Endodermal cell (in vitro differentiated cells): ENCODE results near the gene SEMA5A. TPM values are rescaled to one million over a fixed set of nuclear protein-coding genes. Genes with fewer than 3 reads are reported as not detected.

Experiments
- DNase-seq: peaks from one replicate; pipeline ENCODE4 v3.0.0-alpha.2; 2017
- H3K27ac ChIP-seq: 2 replicates; pipeline ENCODE4 v1.5.1; 2013; ENCODE audit warnings: mild to moderate bottlenecking, low read depth, low read length, moderate library complexity
- H3K27me3 ChIP-seq: 2 replicates; pipeline ENCODE4 v1.6.1; 2013; ENCODE audit warnings: mild to moderate bottlenecking, low read length, moderate library complexity; ENCODE audit not compliant: insufficient read depth, control insufficient read depth, poor library complexity, severe bottlenecking
- H3K36me3 ChIP-seq: 2 replicates; pipeline ENCODE4 v1.7.0; 2013; ENCODE audit warnings: mild to moderate bottlenecking, low read length, moderate library complexity; ENCODE audit not compliant: control insufficient read depth, insufficient read depth
- H3K4me1 ChIP-seq: one replicate; pipeline ENCODE4 v1.7.0; 2013; ENCODE audit warnings: low read length; ENCODE audit not compliant: control insufficient read depth, insufficient read depth
- H3K4me3 ChIP-seq: 2 replicates; pipeline ENCODE4 v1.5.1; 2013; ENCODE audit warnings: mild to moderate bottlenecking, low read length, moderate library complexity
- H3K9ac ChIP-seq: 2 replicates; pipeline ENCODE4 v1.6.1; 2013; ENCODE audit warnings: mild to moderate bottlenecking, low read length, moderate library complexity; ENCODE audit not compliant: poor library complexity, severe bottlenecking; ENCODE audit errors: extremely low read depth
- H3K9me3 ChIP-seq: 2 replicates; pipeline ENCODE4 v1.6.1; 2013; ENCODE audit warnings: mild to moderate bottlenecking, low read length, moderate library complexity; ENCODE audit not compliant: control insufficient read depth
- H3K27ac Mint-ChIP-seq: 2 replicates; pipeline ENCODE4 v1.8.0; 2020; ENCODE audit warnings: mixed read lengths
- H3K27me3 Mint-ChIP-seq: 2 replicates; pipeline ENCODE4 v1.8.0; 2021; ENCODE audit warnings: mild to moderate bottlenecking, mixed read lengths; ENCODE audit not compliant: insufficient read depth
- H3K36me3 Mint-ChIP-seq: 2 replicates; pipeline ENCODE4 v1.8.0; 2020; ENCODE audit warnings: low read depth, mixed read lengths
- H3K4me1 Mint-ChIP-seq: 2 replicates; pipeline ENCODE4 v1.8.0; 2020; ENCODE audit warnings: mixed read lengths
- H3K4me3 Mint-ChIP-seq: 2 replicates; pipeline ENCODE4 v1.8.0; 2020; ENCODE audit warnings: mild to moderate bottlenecking, moderate library complexity, mixed read lengths
- H3K9me3 Mint-ChIP-seq: 2 replicates; pipeline ENCODE4 v1.8.0; 2020; ENCODE audit warnings: mild to moderate bottlenecking, mixed read lengths
- WGBS, 2 experiments: methylation state at CpG; one replicate each; pipeline versions ENCODE4 v1.1.5 to v1.1.7; 2013; ENCODE audit warnings: missing lambda C conversion rate in 2 of 2, mixed read lengths in 1 of 2; ENCODE audit not compliant: insufficient coverage in 1 of 2, insufficient read length in 1 of 2; 5-methylcytosine and 5-hydroxymethylcytosine counted together
- total RNA-seq, 2 donors: library from RNA; stranded (reverse); fragmentation: NEBNext Ultra II Directional in 1 of 2; extraction: Animal tissue kit (Norgen Biotek cat#: 25700) in 1 of 2; gene quantifications; 2 replicates in 1 of 2; 3 replicates in 1 of 2; pipeline ENCODE4 v1.2.1, GENCODE V29; 2021
- TF ChIP-seq, protein P1 (sequence below): fragments of 200-600 bp; sonication (generic); conservative IDR thresholded peaks from 2 replicates; pipeline ENCODE4 v1.5.0; 2021; ENCODE audit warnings: antibody characterized with exemption, mild to moderate bottlenecking

Gene SEMA5A
- total RNA-seq, 2 donors from 2014 or later, result 46.8 to 77.8 TPM

GRCh38 chr5:9033524-9033923 is 512.4 kb downstream of the SEMA5A start:
- H3K36me3 Mint-ChIP-seq, result no peaks in the 10 kb centered on the region
- Histone ChIP-seq H3K4me1 (peaks cover 3% of the 10 kb centered on the region), H3K9me3 (no peaks in the 10 kb centered on the region), H3K27me3 (no peaks in the 10 kb centered on the region), H3K4me3 (no peak overlapping the region), H3K27ac (no peak overlapping the region), H3K9ac (no peak overlapping the region), H3K36me3 (no peaks in the 10 kb centered on the region)
- TF ChIP-seq, protein P1, sequence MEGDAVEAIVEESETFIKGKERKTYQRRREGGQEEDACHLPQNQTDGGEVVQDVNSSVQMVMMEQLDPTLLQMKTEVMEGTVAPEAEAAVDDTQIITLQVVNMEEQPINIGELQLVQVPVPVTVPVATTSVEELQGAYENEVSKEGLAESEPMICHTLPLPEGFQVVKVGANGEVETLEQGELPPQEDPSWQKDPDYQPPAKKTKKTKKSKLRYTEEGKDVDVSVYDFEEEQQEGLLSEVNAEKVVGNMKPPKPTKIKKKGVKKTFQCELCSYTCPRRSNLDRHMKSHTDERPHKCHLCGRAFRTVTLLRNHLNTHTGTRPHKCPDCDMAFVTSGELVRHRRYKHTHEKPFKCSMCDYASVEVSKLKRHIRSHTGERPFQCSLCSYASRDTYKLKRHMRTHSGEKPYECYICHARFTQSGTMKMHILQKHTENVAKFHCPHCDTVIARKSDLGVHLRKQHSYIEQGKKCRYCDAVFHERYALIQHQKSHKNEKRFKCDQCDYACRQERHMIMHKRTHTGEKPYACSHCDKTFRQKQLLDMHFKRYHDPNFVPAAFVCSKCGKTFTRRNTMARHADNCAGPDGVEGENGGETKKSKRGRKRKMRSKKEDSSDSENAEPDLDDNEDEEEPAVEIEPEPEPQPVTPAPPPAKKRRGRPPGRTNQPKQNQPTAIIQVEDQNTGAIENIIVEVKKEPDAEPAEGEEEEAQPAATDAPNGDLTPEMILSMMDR, result no peak
- WGBS, 2 experiments, result 89% methylated on average over 1 of the region's 1 CpG; no CpG with 5 or more reads in 1 of the 2 experiments
- no peak overlapping the region for H3K4me3 Mint-ChIP-seq
- H3K27me3 Mint-ChIP-seq, result peaks cover 3% of the 10 kb centered on the region
- H3K27ac Mint-ChIP-seq, result no peak overlapping the region
- peaks cover 8% of the 10 kb centered on the region for H3K4me1 Mint-ChIP-seq
- no peak for DNase-seq
- no peaks in the 10 kb centered on the region for H3K9me3 Mint-ChIP-seq

DNA sequence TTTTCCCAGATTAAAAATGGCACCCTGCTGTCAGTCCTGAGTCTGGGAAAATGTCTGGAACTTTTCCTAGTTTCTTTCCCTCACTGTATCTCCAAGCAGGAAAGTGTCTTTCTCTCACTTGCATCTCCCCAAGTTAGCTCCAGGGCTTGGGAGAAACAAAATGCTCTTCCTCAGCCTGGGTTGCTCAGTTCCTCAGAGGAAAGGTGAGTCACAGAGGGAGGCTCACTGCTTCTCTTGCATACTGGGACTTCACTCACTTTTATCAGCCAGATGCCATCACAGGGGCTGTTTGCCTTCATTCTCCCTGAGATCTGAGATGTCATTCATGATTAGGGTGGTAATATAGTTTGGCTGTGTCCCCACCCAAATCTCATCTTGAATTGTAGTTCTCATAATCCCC is 519.9 kb downstream of the SEMA5A start:
- Mint-ChIP-seq H3K36me3 (no peaks in the 10 kb centered on the region), H3K4me3 (no peak overlapping the region), H3K4me1 (no peaks in the 10 kb centered on the region), H3K9me3 (peaks cover 52% of the 10 kb centered on the region), H3K27ac (no peak overlapping the region), H3K27me3 (no peaks in the 10 kb centered on the region)
- H3K27me3 ChIP-seq, result no peaks in the 10 kb centered on the region
- H3K27ac ChIP-seq, result no peak overlapping the region
- H3K4me1 ChIP-seq, result no peaks in the 10 kb centered on the region
- DNase-seq, result no peak
- H3K36me3 ChIP-seq, result no peaks in the 10 kb centered on the region
- TF ChIP-seq, protein P1, result no peak
- H3K9ac ChIP-seq, result no peak overlapping the region
- H3K9me3 ChIP-seq, result peaks cover 64% of the 10 kb centered on the region
- H3K4me3 ChIP-seq, result no peak overlapping the region

GRCh38 chr5:9020996-9021395 is 524.9 kb downstream of the SEMA5A start:
- peaks cover 34% of the 10 kb centered on the region for H3K9me3 Mint-ChIP-seq
- no peaks in the 10 kb centered on the region for H3K27me3 Mint-ChIP-seq
- no peaks in the 10 kb centered on the region for H3K4me1 ChIP-seq
- TF ChIP-seq, protein P1, result no peak
- peaks cover 43% of the 10 kb centered on the region for H3K9me3 ChIP-seq
- WGBS, 2 experiments, result 82% methylated on average over 1 of the region's 1 CpG; no CpG with 5 or more reads in 1 of the 2 experiments
- no peak overlapping the region for H3K27ac ChIP-seq
- no peaks in the 10 kb centered on the region for H3K27me3 ChIP-seq
- no peak for DNase-seq
- no peaks in the 10 kb centered on the region for H3K36me3 Mint-ChIP-seq
- no peak overlapping the region for H3K4me3 ChIP-seq
- no peak overlapping the region for H3K4me3 Mint-ChIP-seq
- H3K4me1 Mint-ChIP-seq, result no peaks in the 10 kb centered on the region
- H3K27ac Mint-ChIP-seq, result no peak overlapping the region
- no peak overlapping the region for H3K9ac ChIP-seq
- no peaks in the 10 kb centered on the region for H3K36me3 ChIP-seq
